Activated naive CD4-positive, alpha-beta T cell treated with anti-CD3 and anti-CD28 coated beads, Interleukin-2, amount 10 ng/mL, durations not matched to agents 7 days and 5 days (primary cell): ENCODE results near the gene ST8SIA4.

ENCODE experiments used
- CTCF ChIA-PET: fragments of 350-600 bp; sonication (Branson Sonifier 250); formaldehyde crosslinking; loops from one replicate; lab custom pipeline; 2021; ENCODE audit warnings: antibody characterized with exemption; lab: Charles Lee
- DNase-seq: peaks from one replicate; pipeline ENCODE4 v3.0.0-alpha.2; 2020
- H3K27ac Mint-ChIP-seq: one replicate; pipeline ENCODE4 v1.8.0; 2021; ENCODE audit warnings: mild to moderate bottlenecking, moderate library complexity, mixed read lengths
- H3K27me3 Mint-ChIP-seq: one replicate; pipeline ENCODE4 v1.8.0; 2021; ENCODE audit warnings: mild to moderate bottlenecking, mixed read lengths
- H3K36me3 Mint-ChIP-seq: one replicate; pipeline ENCODE4 v1.8.0; 2021; ENCODE audit warnings: mixed read lengths
- H3K4me1 Mint-ChIP-seq: one replicate; pipeline ENCODE4 v1.8.0; 2021; ENCODE audit warnings: mixed read lengths
- H3K4me3 Mint-ChIP-seq: one replicate; pipeline ENCODE4 v1.8.0; 2021; ENCODE audit warnings: mild to moderate bottlenecking, moderate library complexity, mixed read lengths
- H3K9me3 Mint-ChIP-seq: one replicate; pipeline ENCODE4 v1.8.0; 2021; ENCODE audit warnings: mixed read lengths

The ST8SIA4 gene

DNA sequence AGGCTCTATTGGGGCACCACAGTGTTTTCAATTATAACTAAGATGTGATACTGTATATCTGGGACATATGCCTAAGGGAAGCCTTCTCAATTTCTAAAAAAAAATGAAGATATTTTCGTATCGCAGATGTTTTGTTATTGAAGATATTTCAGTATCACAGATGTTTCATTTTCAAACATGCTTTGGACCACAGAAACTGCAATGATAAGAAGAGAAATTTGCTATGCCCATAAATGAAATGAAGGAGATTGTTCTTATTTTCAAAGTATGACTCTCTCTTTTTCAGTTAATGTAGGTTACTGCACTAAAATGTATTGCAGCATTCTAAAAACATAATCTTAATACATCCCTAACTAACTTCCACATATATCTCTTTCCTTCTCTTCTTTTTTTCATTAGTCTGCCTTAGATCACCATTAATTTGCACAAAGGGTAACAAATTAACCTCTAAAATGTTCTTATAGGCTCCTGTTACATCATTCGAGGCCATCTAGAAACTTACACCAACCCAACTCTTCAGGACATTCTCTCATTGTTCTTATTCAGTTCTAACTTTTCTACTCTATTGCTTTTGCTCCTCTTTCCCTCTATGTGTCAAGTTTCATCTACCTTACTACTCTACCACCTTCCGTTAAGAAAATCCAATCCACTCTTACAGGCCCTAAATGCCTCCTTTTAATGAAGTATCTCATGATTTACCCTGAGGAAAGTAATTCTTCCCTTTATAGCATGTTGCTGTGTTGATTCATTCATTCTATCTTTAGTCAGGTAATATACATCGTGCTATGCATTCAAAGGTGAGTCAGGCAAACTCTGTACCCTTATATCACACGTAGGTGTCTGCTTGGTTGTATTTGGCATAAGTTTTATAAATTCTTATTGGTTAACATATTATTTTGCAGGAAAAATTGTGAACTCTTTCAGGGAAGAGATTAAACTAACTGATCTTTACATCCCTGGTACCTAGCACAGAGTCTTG is 70.5 kb downstream of the ST8SIA4 start:
- CTCF ChIA-PET, result no interaction called here
- Mint-ChIP-seq H3K27ac (no peak overlapping the region), H3K9me3 (no peaks in the 10 kb centered on the region), H3K4me3 (no peak overlapping the region), H3K27me3 (no peaks in the 10 kb centered on the region), H3K4me1 (peaks cover 9% of the 10 kb centered on the region), H3K36me3 (peaks cover 44% of the 10 kb centered on the region)
- DNase-seq, result no peak

- Mint-ChIP-seq H3K4me1 (peaks cover 11% of the 10 kb centered on the region), H3K36me3 (peaks cover 26% of the 10 kb centered on the region), H3K9me3 (no peaks in the 10 kb centered on the region), H3K4me3 (no peak overlapping the region), H3K27me3 (no peaks in the 10 kb centered on the region), H3K27ac (no peak overlapping the region)
- CTCF ChIA-PET, result interaction anchor here (1.0 kb wide), 1 partner anchor 73 kb away, joined by 3 read pairs; the partner anchor contains the start of gene ST8SIA4
- no peak for DNase-seq
These were observed 74.2 kb downstream of the ST8SIA4 start for GRCh38 chr5:100828898-100829356.

- H3K4me3 Mint-ChIP-seq, result no peak overlapping the region
- CTCF ChIA-PET, result interaction anchor here (1.0 to 1.5 kb wide), 2 partner anchors 12 to 74 kb away, joined by 3 read pairs; partner anchors contain the start of gene ST8SIA4
- no peak for DNase-seq
- H3K36me3 Mint-ChIP-seq, result peaks cover 26% of the 10 kb centered on the region
- no peak overlapping the region for H3K27ac Mint-ChIP-seq
- H3K27me3 Mint-ChIP-seq, result no peaks in the 10 kb centered on the region
- no peaks in the 10 kb centered on the region for H3K9me3 Mint-ChIP-seq
- peaks cover 11% of the 10 kb centered on the region for H3K4me1 Mint-ChIP-seq
These were observed 74.8 kb downstream of the ST8SIA4 start for GRCh38 chr5:100828071-100828897.

GRCh38 chr5:100827481-100827889 is 75.6 kb downstream of the ST8SIA4 start:
- H3K36me3 Mint-ChIP-seq, result peaks cover 21% of the 10 kb centered on the region
- H3K27ac Mint-ChIP-seq, result no peak overlapping the region
- DNase-seq, result no peak
- CTCF ChIA-PET, result interaction anchor here (1.5 kb wide), 1 partner anchor 12 kb away, joined by 3 read pairs; no protein-coding TSS in a partner anchor
- no peak overlapping the region for H3K4me3 Mint-ChIP-seq
- H3K27me3 Mint-ChIP-seq, result no peaks in the 10 kb centered on the region
- peaks cover 11% of the 10 kb centered on the region for H3K4me1 Mint-ChIP-seq
- H3K9me3 Mint-ChIP-seq, result no peaks in the 10 kb centered on the region

DNA sequence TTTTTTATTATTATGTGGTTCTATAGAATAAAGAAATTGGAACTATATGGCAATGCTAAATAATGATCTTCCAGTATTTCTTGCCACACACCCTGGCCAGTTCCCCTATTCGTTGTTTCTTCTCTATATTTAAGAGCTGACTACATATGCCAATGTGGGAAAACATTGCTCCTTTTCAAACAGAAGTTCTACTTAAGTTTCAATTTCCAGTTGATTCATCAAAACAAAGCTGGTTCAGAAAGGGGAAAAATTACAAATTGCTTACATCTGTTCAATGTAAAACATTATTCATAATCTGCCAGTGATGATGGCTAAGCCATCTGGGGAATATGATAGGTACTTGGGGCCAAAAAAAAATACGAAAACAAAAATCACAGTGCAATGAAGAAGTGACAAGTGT is 76.9 kb downstream of the ST8SIA4 start:
- peaks cover 11% of the 10 kb centered on the region for H3K4me1 Mint-ChIP-seq
- DNase-seq, result no peak

DNA sequence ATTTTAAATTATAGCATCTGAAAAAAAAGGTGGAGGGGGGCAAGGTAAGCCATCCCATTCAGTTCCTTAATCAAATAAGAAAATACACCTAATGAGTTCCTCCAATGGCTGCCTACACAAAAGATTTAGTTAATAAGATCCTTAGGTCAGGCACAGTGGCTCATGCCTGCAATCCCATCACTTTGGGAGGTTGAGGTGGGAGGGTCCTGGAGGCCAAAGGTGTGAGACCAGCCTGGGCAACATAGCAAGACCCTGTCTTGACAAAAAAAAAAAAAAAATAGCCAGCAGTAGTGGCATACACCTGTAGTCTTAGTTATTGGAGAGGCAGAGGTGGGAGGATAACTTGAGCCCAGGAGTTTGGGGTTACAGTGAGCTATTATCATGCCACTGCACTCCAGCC is 78.4 kb downstream of the ST8SIA4 start:
- H3K27me3 Mint-ChIP-seq, result no peaks in the 10 kb centered on the region
- H3K4me1 Mint-ChIP-seq, result peaks cover 11% of the 10 kb centered on the region
- CTCF ChIA-PET, result no interaction called here
- no peaks in the 10 kb centered on the region for H3K9me3 Mint-ChIP-seq
- no peak for DNase-seq
- H3K4me3 Mint-ChIP-seq, result no peak overlapping the region
- no peak overlapping the region for H3K27ac Mint-ChIP-seq
- H3K36me3 Mint-ChIP-seq, result peaks cover 24% of the 10 kb centered on the region

More for the DNA sequence above, 76.9 kb downstream of the ST8SIA4 start:
- H3K27me3 Mint-ChIP-seq, result no peaks in the 10 kb centered on the region
- no peak overlapping the region for H3K27ac Mint-ChIP-seq
- H3K9me3 Mint-ChIP-seq, result no peaks in the 10 kb centered on the region
- CTCF ChIA-PET, result no interaction called here
- no peak overlapping the region for H3K4me3 Mint-ChIP-seq
- H3K36me3 Mint-ChIP-seq, result peaks cover 20% of the 10 kb centered on the region

- Mint-ChIP-seq H3K27me3 (no peaks in the 10 kb centered on the region), H3K4me3 (no peak overlapping the region), H3K4me1 (peaks cover 11% of the 10 kb centered on the region), H3K36me3 (peaks cover 19% of the 10 kb centered on the region), H3K27ac (no peak overlapping the region), H3K9me3 (no peaks in the 10 kb centered on the region)
- CTCF ChIA-PET, result no interaction called here
- no peak for DNase-seq
These were observed 79.3 kb downstream of the ST8SIA4 start for GRCh38 chr5:100823812-100824211.

- Mint-ChIP-seq H3K4me1 (peaks cover 5% of the 10 kb centered on the region), H3K4me3 (no peak overlapping the region), H3K36me3 (peaks cover 19% of the 10 kb centered on the region), H3K27me3 (no peaks in the 10 kb centered on the region), H3K9me3 (no peaks in the 10 kb centered on the region), H3K27ac (no peak overlapping the region)
- DNase-seq, result no peak
- CTCF ChIA-PET, result no interaction called here
These were observed 81.3 kb downstream of the ST8SIA4 start for GRCh38 chr5:100821751-100822150.

- H3K4me1 Mint-ChIP-seq, result no peaks in the 10 kb centered on the region
- no peaks in the 10 kb centered on the region for H3K27me3 Mint-ChIP-seq
- no peaks in the 10 kb centered on the region for H3K9me3 Mint-ChIP-seq
- H3K36me3 Mint-ChIP-seq, result peaks cover 28% of the 10 kb centered on the region
- H3K4me3 Mint-ChIP-seq, result no peak overlapping the region
- CTCF ChIA-PET, result interaction anchor here (1.0 kb wide), 1 partner anchor 44 kb away, joined by 6 read pairs; no protein-coding TSS in a partner anchor
- H3K27ac Mint-ChIP-seq, result no peak overlapping the region
- DNase-seq, result no peak
These were observed 84.7 kb downstream of the ST8SIA4 start for GRCh38 chr5:100818340-100818739.

DNA sequence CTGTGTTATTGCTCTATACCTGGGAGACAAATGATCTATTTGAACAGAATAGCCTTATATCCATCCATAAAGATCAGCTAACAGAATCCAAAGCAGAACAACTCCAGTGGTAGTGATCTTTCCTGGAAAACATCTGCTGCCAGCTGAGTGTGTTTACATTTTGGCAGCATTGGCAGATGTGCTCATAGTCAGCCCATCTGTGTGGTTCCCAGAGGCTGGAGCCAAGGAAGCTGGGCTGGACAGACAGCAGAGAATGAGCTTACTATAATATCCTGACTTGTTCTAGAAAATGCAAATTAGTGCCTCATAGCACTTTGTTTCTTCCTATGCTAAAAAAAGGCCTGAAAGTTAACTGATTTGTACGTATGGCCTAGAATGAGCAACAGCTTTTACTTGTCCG is 99.7 kb downstream of the ST8SIA4 start:
- H3K27ac Mint-ChIP-seq, result no peak overlapping the region

GRCh38 chr5:100802208-100802607 is 100.9 kb downstream of the ST8SIA4 start:
- H3K27ac Mint-ChIP-seq, result peak overlapping the region; percentile 20
- H3K4me3 Mint-ChIP-seq, result no peak overlapping the region
- DNase-seq, result no peak
- peaks cover 14% of the 10 kb centered on the region for H3K36me3 Mint-ChIP-seq
- no peaks in the 10 kb centered on the region for H3K4me1 Mint-ChIP-seq
- peaks cover 12% of the 10 kb centered on the region for H3K9me3 Mint-ChIP-seq
- CTCF ChIA-PET, result no interaction called here
- no peaks in the 10 kb centered on the region for H3K27me3 Mint-ChIP-seq

More for the DNA sequence above, 99.7 kb downstream of the ST8SIA4 start:
- H3K4me3 Mint-ChIP-seq, result no peak overlapping the region
- H3K4me1 Mint-ChIP-seq, result no peaks in the 10 kb centered on the region
- H3K9me3 Mint-ChIP-seq, result peaks cover 12% of the 10 kb centered on the region
- peaks cover 20% of the 10 kb centered on the region for H3K36me3 Mint-ChIP-seq
- no peak for DNase-seq
- CTCF ChIA-PET, result no interaction called here
- H3K27me3 Mint-ChIP-seq, result no peaks in the 10 kb centered on the region

- Mint-ChIP-seq H3K4me3 (no peak overlapping the region), H3K4me1 (no peaks in the 10 kb centered on the region), H3K27me3 (no peaks in the 10 kb centered on the region), H3K9me3 (peaks cover 12% of the 10 kb centered on the region), H3K36me3 (peaks cover 9% of the 10 kb centered on the region), H3K27ac (no peak overlapping the region)
- CTCF ChIA-PET, result no interaction called here
- DNase-seq, result no peak
These were observed 102.5 kb downstream of the ST8SIA4 start for GRCh38 chr5:100800562-100800961.

- CTCF ChIA-PET, result no interaction called here
- DNase-seq, result no peak
- Mint-ChIP-seq H3K27ac (no peak overlapping the region), H3K4me3 (no peak overlapping the region), H3K9me3 (peaks cover 15% of the 10 kb centered on the region), H3K4me1 (no peaks in the 10 kb centered on the region), H3K27me3 (no peaks in the 10 kb centered on the region), H3K36me3 (peaks cover 6% of the 10 kb centered on the region)
These were observed 103.9 kb downstream of the ST8SIA4 start for GRCh38 chr5:100799166-100799565.

DNA sequence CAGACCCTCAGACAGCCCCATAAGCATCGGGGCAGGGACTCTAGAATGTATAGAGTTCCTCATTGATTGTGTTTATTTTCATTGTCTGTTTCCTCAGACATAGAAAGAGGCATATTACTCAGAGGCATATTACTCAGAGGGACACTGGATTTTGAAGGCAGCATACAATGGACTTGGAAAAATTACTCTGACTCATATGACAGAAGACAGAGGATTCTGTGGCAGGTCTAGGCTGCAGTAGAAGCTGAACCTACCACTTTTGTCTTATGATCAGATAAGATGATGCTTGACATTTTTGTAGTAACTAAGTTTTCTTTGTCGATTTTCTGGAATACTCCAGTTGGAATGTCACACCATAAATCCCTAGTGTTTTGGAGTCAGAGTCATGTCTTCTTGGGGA is 105.2 kb downstream of the ST8SIA4 start:
- Mint-ChIP-seq H3K9me3 (peaks cover 23% of the 10 kb centered on the region), H3K4me3 (no peak overlapping the region), H3K27ac (no peak overlapping the region)

More for the DNA sequence above, 105.2 kb downstream of the ST8SIA4 start:
- Mint-ChIP-seq H3K27me3 (no peaks in the 10 kb centered on the region), H3K4me1 (no peaks in the 10 kb centered on the region), H3K36me3 (peaks cover 3% of the 10 kb centered on the region)
- no peak for DNase-seq
- CTCF ChIA-PET, result no interaction called here
